ENCODE results near the gene ZC3H7A. TPM values are rescaled to one million over a fixed set of nuclear protein-coding genes. Genes with fewer than 3 reads are reported as not detected.

Gene ZC3H7A
- total and polyA plus RNA-seq, 2 of the 8 experiments (the other 6 are each of a cell fraction or from before 2014, with no cell fraction given), result 32.0 to 55.9 TPM

DNA sequence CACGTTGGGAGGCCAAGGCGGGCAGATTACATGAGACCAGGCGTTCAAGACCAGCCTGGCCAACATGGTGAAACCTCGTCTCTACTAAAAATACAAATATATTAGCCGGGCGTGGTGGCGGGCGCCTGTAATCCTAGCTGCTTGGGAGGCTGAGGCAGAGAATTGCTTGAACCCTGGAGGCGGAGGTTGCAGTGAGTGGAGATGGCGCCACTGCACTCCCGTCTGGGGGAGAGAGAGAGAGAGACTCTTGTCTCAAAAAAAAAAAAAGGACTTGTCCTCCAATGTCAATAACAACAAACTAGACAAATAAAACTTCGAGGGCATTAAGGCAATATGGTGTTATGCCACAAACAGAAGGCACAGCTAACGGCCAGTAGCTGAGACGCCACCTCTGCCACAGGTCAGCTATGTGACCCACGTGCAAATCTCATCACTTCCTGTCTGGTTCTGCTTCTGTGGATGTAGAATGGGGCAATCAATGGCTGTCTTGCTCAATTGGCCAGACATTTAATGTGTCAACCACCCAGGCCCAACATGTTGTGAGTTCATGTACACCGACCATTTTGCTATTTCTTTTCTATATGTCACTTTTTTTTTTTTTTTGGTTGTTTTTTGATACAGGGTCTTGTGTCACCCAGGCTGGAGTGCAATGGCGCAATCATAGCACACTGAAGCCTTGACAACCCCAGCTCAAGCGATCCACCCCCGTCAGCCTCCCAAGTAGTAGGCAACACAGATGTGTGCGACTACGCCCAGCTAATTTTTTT is 53.6 kb downstream of the ZC3H7A start:
- peak overlapping the region; percentile 89 for H4K8ac ChIP-seq (ENCODE audit: extremely low read depth, insufficient read depth, low read length)
- 0 out of 2 replicates have a peak overlapping the region, but pooled peaks have one; percentile 78 for H2AFZ ChIP-seq (ENCODE audit: low read length)
- peaks cover 2% of the 10 kb centered on the region for H3K23me2 ChIP-seq (ENCODE audit: low read depth, low read length)
- H3K4me3 ChIP-seq (ENCODE audit: extremely low read depth in 1 of 4, insufficient read depth in 2 of 4, low read depth in 3 of 4, low read length in 4 of 4), result peak overlapping the region; percentile 74 to 85 (median 80)
- 65% methylated on average over 21 of the region's 21 CpGs; no CpG with 5 or more reads in 1 of the 2 experiments for WGBS, 2 experiments (ENCODE audit: extremely low coverage in 1 of 2, insufficient coverage in 1 of 2, insufficient read length in 1 of 2, insufficient replicate concordance in 2 of 2, low coverage in 1 of 2, low lambda C conversion rate in 2 of 2, missing lambda C conversion rate in 1 of 2)
- H3K4me2 ChIP-seq (ENCODE audit: insufficient read depth in 1 of 2, low read depth in 2 of 2, low read length in 2 of 2), result peak overlapping the region; percentile 65 to 69
- peak overlapping the region; percentile 27; the same call in 1 of the 2 replicates for H2BK5ac ChIP-seq (ENCODE audit: low read depth, low read length)
- peaks cover 0 to 26% of the 10 kb centered on the region in 2 experiments; a peak in 2 of 4 replicates for H3K79me2 ChIP-seq (ENCODE audit: control insufficient read depth in 1 of 2, insufficient read depth in 2 of 2, low read length in 2 of 2)
- no peak overlapping the region for H4K5ac ChIP-seq (ENCODE audit: insufficient read length, low read depth, low read length)
- H2BK120ac ChIP-seq (replicated peaks; ENCODE audit: low read depth, low read length), result no peak overlapping the region
- no peaks in the 10 kb centered on the region for H3K9me3 ChIP-seq (ENCODE audit: insufficient read depth in 2 of 2, low read depth in 1 of 2, low read length in 1 of 2)
- H3K79me1 ChIP-seq (ENCODE audit: low read depth, low read length), result no peaks in the 10 kb centered on the region; the same call in 1 of the 2 replicates
- ChIA-PET POLR2A (ENCODE audit: partially characterized antibody) (interaction anchor here (0.6 to 2.3 kb wide), 13 partner anchors 11 to 336 kb away, joined by 3 to 11 read pairs (median 3); partner anchors contain the start of genes RSL1D1 and ZC3H7A), CTCF (ENCODE audit: partially characterized antibody) (interaction anchor here (0.7 to 1.8 kb wide), 5 partner anchors 13 to 554 kb away, joined by 3 to 6 read pairs (median 3); partner anchors contain the start of gene ZC3H7A)
- H2BK15ac ChIP-seq (ENCODE audit: low read length), result 0 out of 2 replicates have a peak overlapping the region, but pooled peaks have one; percentile 66
- no peak overlapping the region for H3K56ac ChIP-seq (replicated peaks; ENCODE audit: insufficient read length, low read depth, low read length)
- H3K4ac ChIP-seq (replicated peaks; ENCODE audit: insufficient read length, low read depth, low read length), result no peak overlapping the region
- H3K9ac ChIP-seq (replicated peaks in 1 of 4; ENCODE audit: extremely low read depth in 1 of 4, low read depth in 3 of 4, low read length in 3 of 4), result no peak overlapping the region; a peak in 1 of 7 replicates
- no peak overlapping the region for H3K14ac ChIP-seq (ENCODE audit: insufficient read length)
- FAIRE-seq (no peak), DNase-seq (ENCODE audit: low read depth in 1 of 2, low spot score in 2 of 2) (no peak)
- no peak overlapping the region for H2AK5ac ChIP-seq (ENCODE audit: low read depth, low read length)
- H4K91ac ChIP-seq (replicated peaks; ENCODE audit: insufficient read length, low read length), result no peak overlapping the region
- H2BK12ac ChIP-seq (ENCODE audit: low read depth, low read length), result no peak overlapping the region
- H4K20me1 ChIP-seq (replicated peaks in 1 of 2; ENCODE audit: control insufficient read depth in 1 of 2, insufficient read depth in 2 of 2, low read length in 2 of 2), result no peaks in the 10 kb centered on the region
- H3K18ac ChIP-seq (ENCODE audit: extremely low read depth, low read length), result no peak overlapping the region
- H3K27me3 ChIP-seq (replicated peaks in 1 of 4; ENCODE audit: control insufficient read depth in 3 of 4, extremely low read depth in 1 of 4, insufficient read depth in 3 of 4, low read length in 3 of 4), result no peaks in the 10 kb centered on the region
- no peak overlapping the region for H2BK20ac ChIP-seq (ENCODE audit: low read length)
- peaks cover 2 to 6% (median 3%) of the 10 kb centered on the region in 4 experiments; a peak in 2 of 7 replicates for H3K4me1 ChIP-seq (replicated peaks in 1 of 4; ENCODE audit: control insufficient read depth in 3 of 4, insufficient read depth in 4 of 4, low read length in 3 of 4)
- no peak for TF ChIP-seq NANOG (IDR thresholded peaks at IDR 0.05; ENCODE audit: insufficient read depth, low read depth, low read length, poor library complexity, severe bottlenecking)
- TF ChIP-seq GTF2F1 (IDR thresholded peaks at IDR 0.05; ENCODE audit: borderline replicate concordance, low read depth, low read length), result no peak
- H3K23ac ChIP-seq (ENCODE audit: insufficient read length), result no peak overlapping the region
- H3K36me3 ChIP-seq (ENCODE audit: control insufficient read depth in 2 of 4, insufficient read depth in 4 of 4, low read length in 3 of 4), result no peaks in the 10 kb centered on the region
- no peak overlapping the region for H3K27ac ChIP-seq (ENCODE audit: low read depth, low read length)
